Stimulated activated CD4-positive, alpha-beta T cell treated with anti-CD3 and anti-CD28 coated beads, Interleukin-1b, Interleukin-23, amount 100 ng/mL, for 1 hour (primary cell): Measurements from ENCODE around the gene PPP4R2.

Experiments
- DNase-seq, 2 donors: peaks; one replicate each; pipeline ENCODE4 v3.0.0-alpha.2; 2020; ENCODE audit warnings: low read depth in 2 of 2

The PPP4R2 gene

DNA sequence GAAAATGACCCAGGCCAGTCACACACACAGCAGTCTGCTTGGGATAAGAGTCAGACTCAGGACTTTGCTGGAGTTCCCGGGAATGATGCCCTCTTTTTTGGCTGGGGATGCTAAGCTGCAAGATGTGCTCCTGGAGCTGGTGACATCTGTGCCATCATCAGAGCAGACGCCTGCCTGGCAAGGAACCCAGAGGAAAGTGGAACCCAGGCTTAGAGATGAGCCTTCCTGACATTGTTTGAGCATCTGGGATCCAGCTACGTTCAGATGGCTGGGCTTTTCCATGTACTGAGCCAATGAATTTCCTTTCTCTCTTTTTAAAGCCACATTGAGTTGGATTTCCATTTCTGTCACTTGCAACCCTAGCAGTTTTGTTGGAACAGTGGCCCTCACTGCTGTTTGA lies 118.1 kb downstream of the PPP4R2 start:
- DNase-seq = no peak

DNA sequence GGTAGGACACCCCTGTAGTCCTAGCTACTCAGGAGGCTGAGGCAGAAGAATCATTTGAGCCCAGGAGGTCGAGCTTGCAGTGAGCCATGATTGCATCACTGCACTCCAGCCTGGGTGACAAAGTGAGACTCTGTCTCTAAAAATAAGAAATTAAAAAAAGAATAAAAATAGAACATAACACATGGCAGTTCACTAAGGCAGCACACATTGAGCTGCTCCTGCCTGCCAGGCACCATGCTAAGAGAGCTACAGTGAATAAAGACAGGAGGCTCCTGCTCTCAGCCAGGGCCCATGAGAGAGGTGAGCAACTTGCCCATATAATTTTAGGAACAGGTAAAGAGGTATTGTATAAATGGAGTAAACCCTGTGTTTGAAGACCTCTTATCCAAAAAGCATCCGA lies 119.2 kb downstream of the PPP4R2 start:
- DNase-seq = no peak
